ENCODE measurements around the gene FDXACB1. TPM values are rescaled to one million over a fixed set of nuclear protein-coding genes. Genes with fewer than 3 reads are reported as not detected.

Gene FDXACB1
- total and polyA plus RNA-seq, 9 of the 15 experiments (the other 6 are each of a cell fraction or from before 2014, with no cell fraction given) = 3.2 to 7.5 (median 5.3) TPM

GRCh38 chr11:111879637-111879960 is 634 bp upstream of the FDXACB1 start (continued):
- TF ChIP-seq, protein P1, sequence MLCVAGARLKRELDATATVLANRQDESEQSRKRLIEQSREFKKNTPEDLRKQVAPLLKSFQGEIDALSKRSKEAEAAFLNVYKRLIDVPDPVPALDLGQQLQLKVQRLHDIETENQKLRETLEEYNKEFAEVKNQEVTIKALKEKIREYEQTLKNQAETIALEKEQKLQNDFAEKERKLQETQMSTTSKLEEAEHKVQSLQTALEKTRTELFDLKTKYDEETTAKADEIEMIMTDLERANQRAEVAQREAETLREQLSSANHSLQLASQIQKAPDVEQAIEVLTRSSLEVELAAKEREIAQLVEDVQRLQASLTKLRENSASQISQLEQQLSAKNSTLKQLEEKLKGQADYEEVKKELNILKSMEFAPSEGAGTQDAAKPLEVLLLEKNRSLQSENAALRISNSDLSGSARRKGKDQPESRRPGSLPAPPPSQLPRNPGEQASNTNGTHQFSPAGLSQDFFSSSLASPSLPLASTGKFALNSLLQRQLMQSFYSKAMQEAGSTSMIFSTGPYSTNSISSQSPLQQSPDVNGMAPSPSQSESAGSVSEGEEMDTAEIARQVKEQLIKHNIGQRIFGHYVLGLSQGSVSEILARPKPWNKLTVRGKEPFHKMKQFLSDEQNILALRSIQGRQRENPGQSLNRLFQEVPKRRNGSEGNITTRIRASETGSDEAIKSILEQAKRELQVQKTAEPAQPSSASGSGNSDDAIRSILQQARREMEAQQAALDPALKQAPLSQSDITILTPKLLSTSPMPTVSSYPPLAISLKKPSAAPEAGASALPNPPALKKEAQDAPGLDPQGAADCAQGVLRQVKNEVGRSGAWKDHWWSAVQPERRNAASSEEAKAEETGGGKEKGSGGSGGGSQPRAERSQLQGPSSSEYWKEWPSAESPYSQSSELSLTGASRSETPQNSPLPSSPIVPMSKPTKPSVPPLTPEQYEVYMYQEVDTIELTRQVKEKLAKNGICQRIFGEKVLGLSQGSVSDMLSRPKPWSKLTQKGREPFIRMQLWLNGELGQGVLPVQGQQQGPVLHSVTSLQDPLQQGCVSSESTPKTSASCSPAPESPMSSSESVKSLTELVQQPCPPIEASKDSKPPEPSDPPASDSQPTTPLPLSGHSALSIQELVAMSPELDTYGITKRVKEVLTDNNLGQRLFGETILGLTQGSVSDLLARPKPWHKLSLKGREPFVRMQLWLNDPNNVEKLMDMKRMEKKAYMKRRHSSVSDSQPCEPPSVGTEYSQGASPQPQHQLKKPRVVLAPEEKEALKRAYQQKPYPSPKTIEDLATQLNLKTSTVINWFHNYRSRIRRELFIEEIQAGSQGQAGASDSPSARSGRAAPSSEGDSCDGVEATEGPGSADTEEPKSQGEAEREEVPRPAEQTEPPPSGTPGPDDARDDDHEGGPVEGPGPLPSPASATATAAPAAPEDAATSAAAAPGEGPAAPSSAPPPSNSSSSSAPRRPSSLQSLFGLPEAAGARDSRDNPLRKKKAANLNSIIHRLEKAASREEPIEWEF (CRISPR knock-in tag; IDR thresholded peaks at IDR 0.05) = peak; percentile 74; the same call in 1 of the 2 replicates
- TF ChIP-seq NR2C2 (CRISPR knock-in tag; IDR thresholded peaks at IDR 0.05) (no peak), NR2C2 (tag; IDR thresholded peaks at IDR 0.05) (peak; percentile 18; the same call in 1 of the 2 replicates), ZFX (CRISPR knock-in tag; IDR thresholded peaks at IDR 0.05) (peak; percentile 4; the same call in 1 of the 2 replicates), ZNF431 (CRISPR knock-in tag; IDR thresholded peaks at IDR 0.05) (no peak), AFF4 (CRISPR knock-in tag; IDR thresholded peaks at IDR 0.05) (0 out of 2 replicates have a peak, but pooled peaks have one; percentile 21), GATA2 (CRISPR knock-in tag; IDR thresholded peaks at IDR 0.05) (no peak), ZNF644 (tag; IDR thresholded peaks at IDR 0.05; ENCODE audit: low read depth) (0 out of 2 replicates have a peak, but pooled peaks have one; percentile 73), HEY1 (CRISPR knock-in tag; IDR thresholded peaks at IDR 0.05; ENCODE audit: borderline replicate concordance) (no peak), BRD9 (IDR thresholded peaks at IDR 0.05; ENCODE audit: low read depth, partially characterized antibody) (peak; percentile 72), BRD4 (IDR thresholded peaks at IDR 0.05) (peak; percentile 83; the same call in 1 of the 2 replicates), LEF1 (IDR thresholded peaks at IDR 0.05) (no peak)

Data from K562 (cell line).